SK-N-SH (cell line): ENCODE data around the gene ZDHHC21.

Experiments
- CTCF ChIP-seq: fragments of 200-600 bp; sonication (generic); IDR thresholded peaks from 2 replicates; pipeline ENCODE4 v1.6.1; 2017; ENCODE audit warnings: antibody characterized with exemption, mild to moderate bottlenecking, moderate library complexity
- RAD21 ChIP-seq: IDR thresholded peaks from 2 replicates; pipeline ENCODE4 v1.6.1; 2012; ENCODE audit warnings: mild to moderate bottlenecking, low read length

- TF ChIP-seq CTCF: no peak
- TF ChIP-seq RAD21: no peak
Measured at GRCh38 chr9:14710804-14711203, 17.6 kb upstream of the ZDHHC21 start.
